Brain pericyte (primary cell): ENCODE data around the gene CBFB.
"Not testable (repeated sequence)": the region's sequence is repeated elsewhere in the genome, so short reads cannot be mapped to it uniquely, and the experiment has no call there.

Experiments used
- DNase-seq: peaks from one replicate; pipeline ENCODE4 v3.0.0-alpha.2; 2012; ENCODE audit warnings: low read depth, low spot score

CBFB gene

DNA sequence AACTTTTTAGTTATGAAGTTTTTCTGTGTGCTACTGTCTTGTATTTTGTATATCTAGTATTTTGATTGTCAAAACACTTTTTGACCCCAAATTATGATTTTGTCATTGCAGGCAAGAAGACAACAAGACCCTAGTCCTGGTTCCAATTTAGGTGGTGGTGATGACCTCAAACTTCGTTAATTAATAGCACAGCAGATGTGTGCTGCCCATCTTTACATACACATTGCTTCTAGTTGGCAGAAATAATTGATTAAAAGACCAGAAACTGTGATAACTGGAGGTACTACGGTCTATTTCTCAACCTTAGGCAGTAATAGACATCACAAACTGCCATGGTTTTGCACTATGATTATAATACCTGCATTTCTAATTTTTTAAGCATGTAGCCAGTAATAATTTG, 69.7 kb downstream of the CBFB start:
- DNase-seq: no peak

DNA sequence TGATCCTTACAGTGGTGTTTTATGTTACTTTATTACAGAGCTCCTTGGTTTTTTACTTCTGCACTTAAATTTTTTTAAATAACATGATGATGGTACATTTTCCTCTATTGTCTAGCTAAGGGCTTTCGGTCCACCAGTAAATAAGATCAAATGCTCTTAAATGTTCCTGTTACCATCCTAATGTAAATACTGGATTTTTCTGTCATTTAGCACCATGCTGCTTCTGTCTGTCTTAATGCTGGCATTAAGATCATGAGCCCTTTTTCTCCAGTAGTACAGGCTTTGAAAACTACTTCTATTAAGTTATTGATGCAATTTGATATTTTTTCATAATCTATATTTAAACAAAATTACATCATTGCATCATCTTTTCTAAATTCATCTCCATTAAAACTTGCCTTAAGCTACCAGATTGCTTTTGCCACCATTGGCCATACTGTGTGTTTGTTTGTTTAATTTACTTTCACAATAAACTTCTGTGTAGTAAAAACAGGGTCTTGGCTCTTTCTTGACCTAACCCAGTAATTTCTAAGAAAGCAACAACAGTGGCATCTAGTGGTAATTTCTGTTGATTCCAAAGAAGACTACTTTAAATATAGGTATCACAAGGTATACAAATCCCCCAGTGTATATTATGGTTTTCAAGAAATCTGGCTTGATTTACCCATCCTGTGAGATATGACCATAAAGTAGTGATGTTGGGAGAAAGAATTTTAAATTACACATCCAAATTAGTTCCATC, 71.8 kb downstream of the CBFB start:
- no peak for DNase-seq

DNA sequence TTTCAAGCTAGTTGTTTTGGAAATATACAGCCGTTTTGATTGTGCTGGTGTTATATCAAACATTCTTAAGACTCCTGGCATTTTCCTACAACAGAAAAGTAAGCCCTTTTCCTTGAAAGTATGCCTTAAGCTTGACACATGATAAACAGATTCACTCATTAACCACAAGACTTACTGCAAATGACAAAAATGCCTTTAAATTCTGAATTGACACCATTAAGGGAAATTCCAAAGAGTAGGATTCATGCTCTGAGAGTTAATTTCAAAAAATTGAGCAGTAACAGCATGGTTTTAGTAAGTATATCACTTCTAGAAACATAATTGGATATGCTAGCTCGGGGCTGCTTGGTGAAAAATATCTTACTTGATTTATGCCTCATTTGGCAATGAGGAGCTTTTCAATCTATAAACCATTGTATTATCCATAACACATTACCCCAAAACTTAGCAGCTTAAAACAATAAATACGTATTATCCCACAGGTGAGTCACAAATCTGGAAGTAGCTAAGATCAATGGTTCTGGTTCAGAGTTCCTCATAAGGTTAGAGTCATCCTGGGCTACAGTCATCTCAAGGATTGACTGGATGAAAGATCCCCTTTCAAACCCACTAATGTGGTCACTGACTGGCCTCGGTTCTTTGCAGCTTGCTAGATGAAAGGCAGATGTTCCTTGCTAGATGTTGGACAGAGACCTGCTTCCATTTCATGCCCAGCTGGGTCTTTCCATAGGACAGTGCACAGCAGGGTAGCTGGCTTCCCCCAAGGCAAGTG, 72.5 kb downstream of the CBFB start:
- DNase-seq: no peak

DNA sequence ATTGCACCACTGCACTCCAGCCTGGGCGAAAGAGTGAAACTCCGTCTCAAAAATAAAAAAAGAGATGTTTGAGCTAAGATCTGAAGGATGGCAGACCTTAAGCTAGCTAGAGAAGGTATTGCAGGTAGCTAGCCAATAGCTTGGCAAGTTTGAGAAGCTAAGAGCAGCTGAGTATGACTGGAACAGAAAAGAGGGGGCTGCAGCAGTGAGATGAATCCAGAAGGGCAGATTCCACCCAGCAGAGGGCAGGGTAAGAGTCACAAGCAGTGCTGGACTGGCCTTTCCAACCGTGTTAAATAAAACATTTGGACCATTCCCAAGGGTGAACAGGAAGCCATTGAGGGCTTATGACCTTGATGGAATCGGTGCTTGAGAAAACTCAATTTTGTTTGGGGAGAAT, 75.1 kb downstream of the CBFB start:
- DNase-seq: no peak

DNA sequence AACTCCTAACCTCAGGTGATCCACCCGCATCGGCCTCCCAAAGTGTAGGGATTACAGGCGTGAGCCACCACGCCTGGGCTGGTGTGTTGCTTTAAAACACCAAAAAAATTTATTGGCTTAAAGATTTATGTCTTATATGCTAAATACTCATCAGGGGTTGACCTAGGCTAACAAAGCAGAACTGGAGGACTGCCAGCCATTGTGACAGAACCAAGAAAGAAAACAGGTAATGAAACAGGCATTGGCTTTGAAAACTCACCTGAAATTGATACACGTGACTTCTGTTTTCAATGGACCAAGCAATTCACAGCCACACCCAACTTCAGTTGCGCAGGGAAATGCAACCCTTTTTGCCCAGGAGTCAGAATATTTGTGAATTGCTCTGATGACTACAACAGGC, 75.9 kb downstream of the CBFB start:
- no peak for DNase-seq

DNA sequence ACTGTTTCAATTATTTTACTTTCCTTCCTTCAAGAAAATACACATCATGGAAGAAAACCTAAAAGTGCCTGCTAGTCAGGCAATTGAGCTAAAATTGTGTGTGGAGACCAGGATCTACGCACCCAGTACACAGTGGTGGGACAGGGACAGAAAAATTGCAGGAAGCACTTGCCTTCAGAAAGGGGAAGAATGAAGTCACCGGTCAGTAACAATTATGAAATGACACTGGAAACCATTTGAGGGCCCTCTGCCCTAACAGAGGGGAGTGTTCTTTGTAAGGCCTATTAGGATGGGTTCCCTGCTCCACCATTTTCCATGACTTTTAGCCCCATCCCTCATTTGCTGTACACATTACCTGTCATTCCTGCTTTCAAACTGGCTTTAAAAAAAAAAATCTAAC, 76.3 kb downstream of the CBFB start:
- no peak for DNase-seq

DNA sequence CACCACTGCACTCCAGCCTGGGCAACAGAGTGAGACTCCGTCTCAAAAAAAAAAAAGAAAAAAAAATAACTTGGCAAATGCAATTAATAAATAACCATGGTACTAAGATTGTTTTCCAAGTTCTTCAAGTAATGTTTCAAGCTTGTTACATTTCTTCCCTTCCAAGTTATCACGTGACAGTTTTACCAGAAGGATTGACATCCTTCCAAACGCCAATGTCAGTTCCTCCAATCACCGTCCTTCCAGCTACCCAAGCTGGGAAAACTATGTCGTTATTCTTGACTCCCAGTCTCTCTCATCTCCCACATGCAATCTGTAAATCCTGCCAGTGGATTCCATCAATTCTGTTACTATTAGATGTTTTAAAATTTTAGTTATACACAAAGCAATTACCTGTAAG, 76.9 kb downstream of the CBFB start:
- DNase-seq: no peak

DNA sequence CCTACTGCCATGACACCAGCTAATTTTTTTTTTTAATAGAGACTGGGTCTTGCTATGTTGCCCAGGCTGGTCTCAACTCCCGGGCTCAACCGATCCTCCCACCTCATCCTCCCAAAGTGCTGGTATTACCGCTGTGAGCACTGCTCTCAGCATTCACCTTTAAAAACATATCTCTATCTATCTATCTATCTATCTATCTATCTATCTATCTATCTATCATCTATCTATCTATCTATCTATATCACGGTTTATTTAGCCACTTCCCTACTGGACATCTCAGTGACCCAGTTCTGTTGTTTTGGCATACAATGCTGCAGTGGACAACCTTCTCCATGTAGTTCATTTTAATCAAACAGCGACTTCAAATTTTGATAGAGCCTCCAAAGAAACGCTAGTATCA, 79.5 kb downstream of the CBFB start:
- no peak for DNase-seq

DNA sequence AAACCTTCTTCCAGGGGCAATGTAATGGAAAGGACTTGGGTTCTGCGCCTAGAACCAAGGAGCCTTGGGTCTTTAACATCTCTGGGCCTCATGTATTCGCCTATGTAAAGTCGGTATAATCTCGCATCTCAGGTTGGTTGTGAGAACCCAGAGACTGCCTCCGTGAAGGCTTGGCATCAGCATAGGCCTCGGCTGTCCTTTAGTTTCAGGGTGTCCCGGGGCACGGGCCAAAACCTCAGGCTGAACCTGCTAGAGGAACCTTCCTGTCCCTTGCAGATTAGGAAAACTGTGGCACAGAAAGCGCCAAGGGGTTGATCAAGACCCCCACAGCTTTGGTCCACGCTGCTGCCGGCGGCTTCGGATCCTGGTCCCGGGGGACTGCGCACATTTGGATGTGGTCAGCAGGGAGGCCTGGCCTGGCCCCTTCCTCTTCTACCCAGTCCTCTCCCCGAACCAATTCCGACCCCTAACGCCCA, 80.0 kb downstream of the CBFB start:
- no peak for DNase-seq

DNA sequence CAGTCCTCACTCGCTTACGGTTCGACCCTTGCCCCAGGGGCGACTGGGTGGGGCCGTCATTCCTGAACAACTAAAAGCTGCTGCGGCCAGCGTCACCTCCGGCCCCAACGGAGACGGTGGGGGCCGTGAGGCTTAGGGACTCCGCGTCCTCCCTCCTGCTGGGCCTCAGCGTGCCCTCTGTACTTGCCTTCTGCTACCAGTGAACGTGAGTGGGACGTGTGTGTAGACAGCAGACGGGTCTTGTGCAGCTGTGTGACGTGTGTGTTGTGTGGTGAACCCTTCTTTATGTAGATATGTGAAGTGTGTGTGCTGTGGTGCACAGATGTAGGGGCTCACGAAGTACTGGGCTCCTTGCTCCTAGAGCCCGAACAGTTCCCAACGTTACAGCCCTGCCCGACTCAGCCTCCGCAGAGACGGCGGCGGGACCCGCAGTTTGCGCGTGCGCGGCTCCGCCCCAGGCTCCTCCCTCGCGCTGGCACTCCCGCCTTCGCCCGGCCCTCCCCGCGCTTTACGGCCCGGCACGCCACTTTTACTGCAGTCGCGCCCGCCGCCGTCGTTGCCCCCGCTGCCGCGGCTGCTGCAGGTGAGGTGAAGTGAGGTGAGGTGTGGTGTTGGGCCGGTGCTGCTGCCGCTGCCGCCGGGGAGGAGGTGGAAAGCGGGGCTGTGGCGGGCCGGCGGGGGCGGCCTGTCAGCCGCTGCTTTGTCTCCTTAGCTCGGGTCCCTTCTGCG, 80.6 kb downstream of the CBFB start, which contains the start of gene PHAF1:
Gene PHAF1 (plus strand): TSS at position 535 of the 729 bp plus-strand sequence. CDS start 235 bp downstream, outside the sequence.
- DNase-seq: peak; percentile 73

DNA sequence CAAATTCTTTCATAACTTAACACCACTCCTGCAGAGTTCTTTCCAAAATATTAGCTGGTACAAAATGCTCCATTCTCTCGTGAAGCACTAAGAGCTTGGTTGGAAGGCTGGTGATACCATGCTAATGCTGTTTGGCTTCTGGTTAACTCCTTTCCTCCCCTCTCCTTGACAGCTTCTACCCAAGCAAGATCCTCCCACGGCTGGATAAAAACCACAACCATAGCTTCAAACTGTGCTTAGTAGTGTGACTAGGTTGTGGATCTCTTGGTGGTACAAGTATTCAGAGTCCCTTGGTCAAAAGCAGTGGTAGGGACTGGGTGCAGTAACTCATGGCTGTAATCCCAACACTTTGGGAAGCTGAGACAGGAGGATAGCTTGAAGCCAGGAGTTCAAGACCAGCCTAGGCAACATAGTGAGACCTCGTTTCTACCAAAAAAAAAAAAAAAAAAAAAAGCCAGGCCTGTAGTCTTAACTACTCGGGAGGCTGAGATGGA, 83.0 kb downstream of the CBFB start:
- DNase-seq: no peak

DNA sequence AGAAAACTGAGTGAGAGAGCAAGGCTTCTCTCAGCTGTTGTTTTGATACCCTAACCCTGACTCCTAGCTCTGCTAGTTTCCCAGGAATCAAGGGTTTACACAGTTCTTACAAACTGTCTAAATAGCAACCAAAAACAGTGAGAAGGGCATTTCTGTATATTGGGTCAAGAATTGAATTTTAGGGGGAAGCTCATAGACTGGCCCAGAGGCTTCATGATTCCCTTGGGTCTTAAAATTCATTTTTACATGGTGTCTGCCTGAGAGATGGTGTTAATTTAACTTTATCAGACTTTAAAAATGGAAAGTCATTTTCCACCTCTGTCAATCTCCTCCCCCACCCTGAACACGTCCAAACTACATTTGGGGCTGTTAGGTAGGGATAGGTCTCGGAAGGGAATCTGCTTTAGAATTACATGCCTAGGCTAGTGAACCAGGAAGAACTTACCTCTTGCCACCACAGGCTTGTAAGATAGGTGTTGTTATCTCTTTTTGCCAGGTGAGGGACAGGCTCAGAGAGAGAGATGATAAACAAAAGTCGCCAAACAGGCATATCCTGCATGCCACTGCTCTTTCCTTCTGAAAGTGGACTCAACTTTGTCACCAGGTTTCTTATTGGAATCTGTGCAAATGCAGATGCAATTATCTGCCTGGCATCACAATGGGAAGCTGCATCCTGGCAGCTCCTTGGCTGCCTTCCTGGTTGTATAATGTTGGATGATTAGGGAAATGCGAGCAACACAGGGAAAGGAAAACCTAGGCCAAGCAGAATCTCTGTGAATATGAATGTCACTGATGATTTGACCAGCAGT, 83.8 kb downstream of the CBFB start:
- no peak for DNase-seq

DNA sequence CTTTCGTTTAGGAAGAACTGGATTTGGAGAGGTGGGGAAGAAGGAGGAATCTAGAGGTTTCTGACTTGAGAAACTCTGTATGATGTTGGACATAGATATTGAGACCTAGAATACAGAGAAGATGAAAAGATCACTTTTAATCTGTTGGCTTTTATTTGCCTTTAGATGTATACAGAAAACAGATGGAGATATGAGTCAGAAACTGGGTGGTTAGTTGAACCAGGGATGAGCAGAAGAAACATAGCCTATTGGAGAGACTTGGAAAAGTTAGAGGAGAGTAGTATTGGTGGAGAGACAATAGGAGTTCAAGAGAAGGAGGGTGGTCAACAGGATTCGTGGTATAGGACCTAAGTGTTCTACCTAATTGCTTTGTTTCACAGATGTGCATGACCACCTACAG, 85.8 kb downstream of the CBFB start:
- DNase-seq: no peak

DNA sequence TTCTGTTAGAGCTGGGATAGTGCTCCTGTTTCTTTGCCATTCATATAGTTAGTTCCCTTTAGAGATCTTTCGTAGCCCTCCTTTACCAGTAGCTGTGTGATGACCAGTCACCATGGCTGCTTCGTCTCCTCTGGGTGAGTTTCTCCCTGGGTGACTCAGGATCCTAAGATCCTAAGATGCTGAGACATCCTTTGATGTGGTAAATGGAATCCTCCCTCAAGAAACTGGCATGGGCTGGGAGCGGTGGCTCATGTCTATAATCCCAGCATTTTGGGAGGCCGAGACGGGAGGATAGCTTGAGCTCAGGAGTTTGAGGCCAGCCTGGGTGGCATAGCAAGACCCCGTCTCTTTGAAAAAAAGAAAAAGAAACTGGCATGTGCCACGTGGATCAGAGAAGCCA, 86.7 kb downstream of the CBFB start:
- DNase-seq: no peak

DNA sequence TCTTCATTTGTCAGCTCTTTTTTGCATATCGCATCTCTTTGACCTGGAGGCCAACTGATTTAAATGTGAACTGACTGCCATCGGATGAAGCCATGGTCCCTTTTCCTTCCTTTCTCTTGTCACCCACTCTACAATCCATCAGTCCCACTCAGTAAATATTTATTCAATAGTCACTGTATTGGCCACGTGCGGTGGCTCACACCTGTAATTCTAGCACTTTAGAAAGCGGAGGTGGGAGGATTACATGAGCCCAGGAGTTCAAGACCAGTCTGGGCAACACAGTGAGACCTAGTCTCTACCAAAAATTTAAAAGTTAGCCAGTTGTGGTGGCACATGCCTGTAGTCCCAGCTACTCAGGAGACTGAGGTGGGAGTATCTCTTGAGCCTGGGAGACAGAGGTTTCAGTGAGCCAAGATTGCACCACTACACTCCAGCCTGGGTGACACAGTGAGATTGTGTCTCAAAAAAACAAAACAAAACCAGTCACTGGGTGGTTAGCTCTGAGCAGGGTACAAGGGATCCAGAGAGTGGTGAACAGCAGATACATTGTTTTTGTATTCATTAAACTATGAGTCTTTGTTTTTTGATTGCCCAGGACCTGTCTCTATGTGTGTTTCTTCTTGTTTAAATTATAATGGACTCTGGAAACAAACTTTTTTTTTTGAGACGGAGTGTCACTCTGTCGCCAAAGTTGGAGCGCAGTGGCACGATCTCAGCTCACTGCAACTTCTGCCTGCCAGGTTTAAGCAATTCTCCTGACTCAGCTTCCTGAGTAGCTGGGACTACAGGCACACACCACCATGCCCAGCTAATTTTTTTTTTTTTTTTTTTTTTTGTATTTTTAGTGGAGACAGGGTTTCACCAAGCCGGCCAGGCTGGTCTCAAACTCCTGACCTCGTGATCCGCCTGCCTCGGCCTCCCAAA, 87.7 kb downstream of the CBFB start:
- DNase-seq: no peak

DNA sequence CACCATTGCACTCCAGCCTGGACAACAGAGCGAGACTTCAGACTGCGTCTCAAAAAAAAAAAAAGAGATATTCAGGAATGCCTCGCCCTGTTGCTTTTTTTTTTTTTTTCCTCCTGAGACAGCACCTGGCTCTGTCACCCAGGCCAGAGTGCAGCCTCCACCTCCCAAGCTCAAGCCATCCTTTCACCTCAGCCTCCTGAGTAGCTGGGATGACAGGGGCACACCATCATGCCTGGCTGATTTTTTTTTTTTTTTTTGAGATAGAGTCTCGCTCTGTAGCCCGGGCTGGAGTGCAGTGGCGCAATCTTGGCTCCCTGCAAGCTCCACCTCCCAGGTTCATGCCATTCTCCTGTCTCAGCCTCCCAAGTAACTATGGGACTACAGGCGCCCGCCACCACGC, 88.8 kb downstream of the CBFB start:
- DNase-seq: no peak

DNA sequence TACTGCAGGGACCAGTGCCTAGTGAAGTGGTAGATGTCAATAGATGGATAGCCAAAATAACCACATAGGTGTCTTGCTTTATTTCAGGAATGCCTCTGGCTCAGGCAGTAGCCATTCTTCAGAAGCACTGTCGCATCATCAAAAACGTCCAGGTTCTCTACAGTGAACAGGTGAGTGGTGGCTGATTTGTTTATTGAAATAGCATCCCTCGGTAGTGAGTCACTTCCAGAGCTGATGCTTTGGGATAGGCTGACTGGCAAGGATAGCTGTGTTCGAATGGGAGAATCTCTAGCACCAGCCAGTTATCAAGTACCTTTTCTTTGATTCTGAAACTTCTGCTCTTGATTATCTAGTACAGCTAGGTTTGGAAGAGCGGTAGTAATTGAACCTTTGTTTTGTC, 91.1 kb downstream of the CBFB start:
- DNase-seq: no peak

DNA sequence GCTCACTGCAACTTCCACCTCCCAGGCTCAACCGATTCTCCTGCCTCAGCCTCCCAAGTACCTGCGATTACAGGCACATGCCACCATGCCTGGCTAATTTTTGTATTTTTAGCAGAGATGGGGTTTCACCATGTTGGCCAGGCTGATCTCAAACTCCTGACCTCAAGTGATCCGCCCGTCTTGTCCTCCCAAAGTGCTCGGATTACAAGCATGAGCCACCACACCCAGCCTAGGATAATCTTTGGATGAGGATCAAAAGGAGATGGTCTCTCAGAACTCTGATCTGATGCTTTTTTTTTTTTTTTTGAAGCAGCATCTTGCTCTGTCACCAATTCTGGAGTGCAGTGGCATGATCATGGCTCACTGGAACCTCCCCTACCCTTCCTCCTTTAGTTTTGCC, 93.8 kb downstream of the CBFB start:
- DNase-seq: not testable (repeated sequence)

DNA sequence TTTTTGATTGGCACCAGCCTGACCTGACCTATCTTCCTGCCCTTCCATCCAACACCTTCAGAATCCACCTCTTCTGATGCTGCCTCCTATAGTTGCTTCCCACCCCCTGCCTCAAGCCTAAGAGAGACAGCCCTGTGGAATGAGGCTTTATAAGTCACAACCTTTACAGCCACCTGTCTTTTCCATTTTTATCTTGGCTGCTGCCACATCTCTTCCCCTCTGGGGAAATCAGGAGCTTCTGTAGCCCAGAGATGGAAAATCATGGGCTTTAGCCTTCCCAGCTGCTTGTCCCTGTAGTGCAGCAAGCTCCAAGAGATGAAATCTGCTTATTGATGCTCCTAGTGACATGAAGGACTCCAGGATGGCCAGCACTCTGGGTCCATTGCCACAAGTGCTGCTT, 99.5 kb downstream of the CBFB start:
- DNase-seq: no peak

DNA sequence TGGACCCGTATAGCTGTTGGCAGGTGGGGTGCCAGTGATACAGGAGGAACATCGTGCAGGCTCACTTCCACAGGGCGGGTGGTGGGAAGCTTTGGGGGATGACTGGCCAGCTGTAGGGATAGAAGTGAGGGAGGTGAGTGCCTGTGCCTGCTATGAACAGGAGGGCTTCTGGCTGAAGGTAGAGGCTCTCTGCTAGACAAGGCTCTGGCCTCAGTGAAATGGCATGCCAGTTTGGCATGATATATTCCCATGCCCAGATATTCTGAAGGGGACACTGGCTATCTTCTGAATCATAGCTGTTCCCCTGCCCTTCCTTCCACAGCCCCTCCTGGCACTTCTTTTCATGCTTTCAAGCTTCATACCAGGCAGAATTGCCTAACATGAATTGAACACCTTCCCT, 99.9 kb downstream of the CBFB start:
- DNase-seq: no peak
